Measurements from ENCODE around the gene NEUROG2.
"Not testable (repeated sequence)": the region's sequence is repeated elsewhere in the genome, so short reads cannot be mapped to it uniquely, and the experiment has no call there.

NEUROG2 gene

GRCh38 chr4:112516066-112516470 lies at the start of gene NEUROG2:
TSS of gene NEUROG2 (minus strand) at chr4:112516180. CDS start at chr4:112515475, 705 bp downstream.
- DNase-seq, result no peak

GRCh38 chr4:112564706-112565270 lies 48.8 kb upstream of the NEUROG2 start:
- no peak for DNase-seq

GRCh38 chr4:112563431-112564200 lies 47.6 kb upstream of the NEUROG2 start:
- no peak for DNase-seq

GRCh38 chr4:112562254-112562879 lies 46.4 kb upstream of the NEUROG2 start:
- DNase-seq, result no peak

GRCh38 chr4:112560084-112560483 lies 44.1 kb upstream of the NEUROG2 start:
- no peak for DNase-seq

GRCh38 chr4:112559053-112559452 lies 43.1 kb upstream of the NEUROG2 start:
- no peak for DNase-seq

- DNase-seq, result no peak
These were observed 41.9 kb upstream of the NEUROG2 start for GRCh38 chr4:112557676-112558411.

- not testable (repeated sequence) for DNase-seq
These were observed 38.3 kb upstream of the NEUROG2 start for GRCh38 chr4:112554271-112554670.

- DNase-seq, result no peak
These were observed 36.7 kb upstream of the NEUROG2 start for GRCh38 chr4:112552668-112553067.

- DNase-seq, result no peak
These were observed 34.7 kb upstream of the NEUROG2 start for GRCh38 chr4:112550728-112551127.

- DNase-seq, result no peak
These were observed 30.5 kb upstream of the NEUROG2 start for GRCh38 chr4:112546476-112546875.

GRCh38 chr4:112545346-112545745 lies 29.4 kb upstream of the NEUROG2 start:
- DNase-seq, result no peak

GRCh38 chr4:112540695-112541094 lies 24.7 kb upstream of the NEUROG2 start:
- no peak for DNase-seq

- DNase-seq, result no peak
These were observed 20.1 kb upstream of the NEUROG2 start for GRCh38 chr4:112536123-112536522.

- DNase-seq, result no peak
These were observed 16.3 kb upstream of the NEUROG2 start for GRCh38 chr4:112532267-112532666.

- no peak for DNase-seq
These were observed 15.2 kb upstream of the NEUROG2 start for GRCh38 chr4:112531146-112531545.

- DNase-seq, result no peak
These were observed 10.1 kb upstream of the NEUROG2 start for GRCh38 chr4:112526061-112526460.

- DNase-seq, result peak; percentile 75
These were observed 8.0 kb upstream of the NEUROG2 start for GRCh38 chr4:112523764-112524505.

- DNase-seq, result no peak
These were observed 7.2 kb upstream of the NEUROG2 start for GRCh38 chr4:112523008-112523721.

GRCh38 chr4:112522431-112522830 lies 6.5 kb upstream of the NEUROG2 start:
- DNase-seq, result not testable (repeated sequence)

GRCh38 chr4:112521123-112522023 lies 5.4 kb upstream of the NEUROG2 start:
- DNase-seq, result no peak

Measured in NCI-H1092 (cell line).